Ovary (tissue), 9 donors: ENCODE measurements around the gene SKIDA1. TPM values are rescaled to one million over a fixed set of nuclear protein-coding genes. Genes with fewer than 3 reads are reported as not detected.
"Not testable (repeated sequence)": the region's sequence is repeated elsewhere in the genome, so short reads cannot be mapped to it uniquely, and the experiment has no call there.

ENCODE experiments used
- DNase-seq, 5 donors: peaks; one replicate each; pipeline ENCODE4 v3.0.0-alpha.2; 2019 to 2020
- H3K27ac ChIP-seq, 2 donors: fragments of 200-600 bp; one replicate each; pipeline versions ENCODE4 v1.5.1 to v1.8.0; 2019 to 2022
- H3K27me3 ChIP-seq: fragments of 200-600 bp; one replicate; pipeline ENCODE4 v1.8.0; 2022
- H3K36me3 ChIP-seq: fragments of 200-600 bp; sonication (generic); one replicate; pipeline ENCODE4 v1.5.1; 2019
- H3K4me1 ChIP-seq: one replicate; pipeline ENCODE4 v1.8.1; 2013; ENCODE audit warnings: mild to moderate bottlenecking, moderate library complexity; ENCODE audit not compliant: insufficient read depth
- H3K4me3 ChIP-seq: fragments of 200-600 bp; sonication (generic); one replicate; pipeline ENCODE4 v1.5.1; 2017
- H3K9me3 ChIP-seq, 2 donors: fragments of 200-600 bp in 1 of 2; sonication (generic) in 1 of 2; one replicate each; pipeline versions ENCODE4 v1.5.1 to v1.8.1; 2013 to 2019; ENCODE audit warnings: mild to moderate bottlenecking in 1 of 2, moderate library complexity in 1 of 2
- EP300 ChIP-seq: sonication (generic); formaldehyde crosslinking; IDR thresholded peaks from one replicate; pipeline ENCODE4 v1.6.1; 2017; ENCODE audit warnings: antibody characterized with exemption
- POLR2A ChIP-seq: fragments of 450-650 bp; IDR thresholded peaks from one replicate; pipeline ENCODE4 v1.6.1; 2017; ENCODE audit warnings: antibody characterized with exemption, mild to moderate bottlenecking, moderate library complexity
- whole genome bisulfite sequencing, 3 donors: extraction: QIAGEN DNeasy Blood & Tissue Kit in 1 of 3; methylation state at CpG; one replicate each; pipeline versions ENCODE4 v1.1.5 to v1.1.7; 2013 to 2017; 5-methylcytosine and 5-hydroxymethylcytosine counted together
- intact Hi-C, 4 donors: fragments of 100-400 bp; cut with DNase I; formaldehyde crosslinking; loops; one replicate each; pipeline versions ENCODE4 v1.11.0 to v1.15.1; 2022 to 2023
- polyA plus RNA-seq, 2 donors: library from polyadenylated mRNA; stranded (reverse); fragments of 200-250 nt in 1 of 2; fragments of 350-450 nt in 1 of 2; fragmentation: Illumina TruSeq in 1 of 2; extraction: RNeasy Lipid Tissue Mini Kit (QIAGEN cat#74804) in 1 of 2; gene quantifications; one replicate each; pipeline ENCODE4 v1.2.3, GENCODE V29; 2013 to 2014
- total RNA-seq, 7 donors: library from RNA; depleted of rRNA in 2 of 7; stranded (reverse); fragments of >200 nt in 2 of 7; fragmentation: NEBNext Ultra II Directional in 3 of 7; extraction: Animal tissue kit (Norgen Biotek cat#: 25700) in 3 of 7; gene quantifications; one replicate each; pipeline versions ENCODE4 v1.1.0 to v1.2.4, GENCODE V29; 2016 to 2023
- TF ChIP-seq, protein P1 (sequence below), 3 donors: fragments of 450-650 bp in 2 of 3; fragments of 200-600 bp in 1 of 3; IDR thresholded peaks; one replicate each; pipeline versions ENCODE4 v1.5.1 to v1.8.0; 2016 to 2022; ENCODE audit warnings: antibody characterized with exemption in 3 of 3, mild to moderate bottlenecking in 1 of 3
- donor health status: DM: no; HTN: no; CAD: no; lungs with moderate emphysema.
- donor health status: DM: no; HTN: no; CAD: no.
- donor health status: Bipolar disorder and iron deficiency.
- donor health status: DM: yes; HTN: yes; CAD: no.
- donor health status: DM: no; HTN: no; CAD: no.
- donor health status: DM: yes; HTN: yes; CAD: no.

SKIDA1 gene
- total and polyA plus RNA-seq, 9 donors = 1.1 to 4.2 (median 3.1) TPM

DNA sequence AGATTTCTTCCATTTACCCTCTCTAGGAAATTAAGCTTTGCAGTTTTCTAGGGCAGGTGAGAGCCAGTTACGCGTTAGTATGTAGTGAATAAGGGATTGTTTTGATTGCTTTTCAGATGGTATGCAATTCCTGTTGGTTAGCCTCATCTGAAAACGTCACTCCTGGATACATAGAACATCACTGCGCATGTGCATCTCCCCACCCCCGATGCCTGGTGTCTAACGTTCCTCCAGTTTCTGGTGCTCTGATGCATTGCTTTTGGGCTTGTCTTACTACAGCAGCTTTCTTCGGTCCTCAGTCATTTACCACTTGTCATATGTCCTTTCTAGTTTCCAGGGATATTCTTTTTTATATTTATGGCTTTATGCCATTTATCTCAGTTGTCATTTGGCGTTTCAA is 31.0 kb upstream of the SKIDA1 start:
- Histone ChIP-seq H3K27me3 (no peaks in the 10 kb centered on the region), H3K4me3 (no peak overlapping the region), H3K27ac (no peak overlapping the region), H3K36me3 (no peaks in the 10 kb centered on the region), H3K4me1 (peaks cover 3% of the 10 kb centered on the region), H3K9me3 (no peaks in the 10 kb centered on the region)
- TF ChIP-seq POLR2A = no peak
- no peak for TF ChIP-seq EP300
- 87 to 88% (median 88%) methylated on average over 8 of the region's 8 CpGs for WGBS, 3 donors
- no peak for DNase-seq
- intact Hi-C loops = loop anchor here in 1 of 4 donors (10.0 kb wide), 1 partner anchor 158 kb away; no protein-coding TSS in a partner anchor

DNA sequence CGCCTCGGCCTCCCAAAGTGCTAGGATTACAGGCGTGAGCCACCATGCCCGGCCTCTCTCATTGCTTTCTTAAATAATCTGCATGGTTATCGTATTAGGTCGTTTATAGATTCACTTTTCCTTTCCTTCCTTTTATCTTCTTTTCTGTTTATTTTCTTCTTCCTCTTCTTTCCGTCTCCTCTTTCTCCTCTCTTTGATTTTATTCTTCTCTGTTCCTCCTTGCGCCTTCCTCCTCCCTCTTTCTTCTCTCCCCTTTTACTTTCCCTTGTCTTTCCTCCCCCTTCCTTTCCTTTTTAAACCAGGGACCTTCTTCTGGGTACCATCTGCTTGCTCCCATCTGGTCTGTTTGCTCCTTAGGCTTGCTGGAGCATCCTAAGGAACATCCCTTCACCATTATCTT is 27.2 kb upstream of the SKIDA1 start:
- no peaks in the 10 kb centered on the region for H3K36me3 ChIP-seq
- H3K9me3 ChIP-seq = no peaks in the 10 kb centered on the region
- DNase-seq = no peak
- H3K4me3 ChIP-seq = no peak overlapping the region
- WGBS, 3 donors = 94 to 95% (median 94%) methylated on average over 8 of the region's 8 CpGs
- no peaks in the 10 kb centered on the region for H3K27me3 ChIP-seq
- no peak overlapping the region for H3K27ac ChIP-seq
- TF ChIP-seq, protein P1, sequence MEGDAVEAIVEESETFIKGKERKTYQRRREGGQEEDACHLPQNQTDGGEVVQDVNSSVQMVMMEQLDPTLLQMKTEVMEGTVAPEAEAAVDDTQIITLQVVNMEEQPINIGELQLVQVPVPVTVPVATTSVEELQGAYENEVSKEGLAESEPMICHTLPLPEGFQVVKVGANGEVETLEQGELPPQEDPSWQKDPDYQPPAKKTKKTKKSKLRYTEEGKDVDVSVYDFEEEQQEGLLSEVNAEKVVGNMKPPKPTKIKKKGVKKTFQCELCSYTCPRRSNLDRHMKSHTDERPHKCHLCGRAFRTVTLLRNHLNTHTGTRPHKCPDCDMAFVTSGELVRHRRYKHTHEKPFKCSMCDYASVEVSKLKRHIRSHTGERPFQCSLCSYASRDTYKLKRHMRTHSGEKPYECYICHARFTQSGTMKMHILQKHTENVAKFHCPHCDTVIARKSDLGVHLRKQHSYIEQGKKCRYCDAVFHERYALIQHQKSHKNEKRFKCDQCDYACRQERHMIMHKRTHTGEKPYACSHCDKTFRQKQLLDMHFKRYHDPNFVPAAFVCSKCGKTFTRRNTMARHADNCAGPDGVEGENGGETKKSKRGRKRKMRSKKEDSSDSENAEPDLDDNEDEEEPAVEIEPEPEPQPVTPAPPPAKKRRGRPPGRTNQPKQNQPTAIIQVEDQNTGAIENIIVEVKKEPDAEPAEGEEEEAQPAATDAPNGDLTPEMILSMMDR (IDR thresholded peaks at IDR 0.05) = no peak
- H3K4me1 ChIP-seq = peaks cover 2% of the 10 kb centered on the region
- intact Hi-C loops = loop anchor here in 1 of 4 donors (10.0 kb wide), 1 partner anchor 162 kb away; no protein-coding TSS in a partner anchor

DNA sequence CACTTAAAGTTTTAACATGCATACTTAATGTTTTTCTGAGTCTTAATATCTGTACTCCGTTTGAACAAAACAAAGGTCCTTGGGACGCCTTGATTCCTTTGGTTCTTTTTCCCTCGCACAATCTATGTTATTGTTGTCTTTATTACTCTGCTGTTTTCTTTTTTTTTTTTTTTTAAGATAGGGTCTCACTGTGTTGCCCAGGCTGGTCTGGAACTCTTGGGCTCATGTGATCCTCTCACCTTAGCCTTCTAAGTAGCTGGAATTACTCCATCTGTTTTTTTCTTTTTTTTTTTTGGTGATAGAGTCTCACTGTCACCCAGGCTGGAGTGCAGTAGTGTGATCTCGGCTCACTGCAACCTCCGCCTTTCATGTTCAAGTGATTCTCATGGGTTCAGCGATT is 21.8 kb upstream of the SKIDA1 start:
- no peaks in the 10 kb centered on the region for H3K4me1 ChIP-seq
- 79 to 89% (median 87%) methylated on average over 6 of the region's 6 CpGs for WGBS, 3 donors
- H3K27me3 ChIP-seq = no peaks in the 10 kb centered on the region
- no peak for DNase-seq
- no peaks in the 10 kb centered on the region for H3K36me3 ChIP-seq
- no peaks in the 10 kb centered on the region for H3K9me3 ChIP-seq
- intact Hi-C loops = no loop called here
- H3K4me3 ChIP-seq = no peak overlapping the region
- TF ChIP-seq EP300 = no peak
- TF ChIP-seq, protein P1 (IDR thresholded peaks at IDR 0.05) = no peak
- TF ChIP-seq POLR2A = no peak
- H3K27ac ChIP-seq = no peak overlapping the region

DNA sequence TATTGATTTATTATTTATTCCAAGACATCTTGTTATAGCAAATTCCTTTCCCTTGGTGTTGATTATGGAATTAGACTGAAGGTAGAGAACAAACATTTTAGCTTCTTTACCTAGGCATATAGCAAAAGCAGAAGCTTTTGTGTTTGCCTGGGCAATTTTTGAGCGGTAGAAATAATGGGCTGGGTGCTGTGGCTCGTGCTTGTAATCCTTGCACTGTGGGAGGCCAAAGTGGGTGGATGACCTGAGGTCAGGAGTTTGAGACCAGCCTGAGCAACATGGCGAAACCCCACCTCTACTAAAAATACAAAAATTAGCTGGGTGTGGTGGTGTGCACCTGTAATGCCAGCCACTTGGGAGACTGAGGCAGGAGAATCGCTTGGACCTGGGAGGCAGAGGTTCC is 15.2 kb upstream of the SKIDA1 start:
- DNase-seq, H3K27ac ChIP-seq, H3K4me1 ChIP-seq, H3K36me3 ChIP-seq, H3K4me3 ChIP-seq, intact Hi-C loops, H3K27me3 ChIP-seq, H3K9me3 ChIP-seq: not testable (repeated sequence)
- WGBS, 3 donors = 93 to 97% (median 94%) methylated on average over 4 of the region's 4 CpGs

DNA sequence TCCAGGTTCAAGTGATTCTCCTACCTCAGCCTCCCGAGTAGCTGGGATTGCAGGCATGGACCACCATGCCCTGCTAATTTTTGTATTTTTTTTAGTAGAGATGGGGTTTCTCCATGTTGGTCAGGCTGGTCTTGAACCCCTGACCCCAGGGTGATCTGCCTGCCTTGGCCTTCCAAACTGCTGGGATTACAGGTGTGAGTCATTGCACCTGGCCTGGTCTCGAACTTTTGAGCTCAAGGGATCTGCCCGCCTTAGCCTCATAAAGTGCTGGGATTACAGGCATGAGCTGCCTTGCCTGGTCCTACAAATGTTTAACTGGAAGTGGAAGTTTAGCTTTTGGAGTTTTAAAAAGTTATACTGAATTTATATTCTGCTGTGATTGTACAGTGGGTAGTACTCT is 11.4 kb upstream of the SKIDA1 start:
- Histone ChIP-seq H3K9me3 (no peaks in the 10 kb centered on the region), H3K4me3 (no peak overlapping the region), H3K4me1 (peaks cover 3% of the 10 kb centered on the region), H3K36me3 (no peaks in the 10 kb centered on the region), H3K27ac (no peak overlapping the region), H3K27me3 (no peaks in the 10 kb centered on the region)
- intact Hi-C loops = no loop called here
- DNase-seq = no peak
- no peak for TF ChIP-seq EP300
- TF ChIP-seq POLR2A = no peak
- TF ChIP-seq, protein P1 (IDR thresholded peaks at IDR 0.05) = no peak
- WGBS, 3 donors = 77 to 88% (median 87%) methylated on average over 3 of the region's 3 CpGs

DNA sequence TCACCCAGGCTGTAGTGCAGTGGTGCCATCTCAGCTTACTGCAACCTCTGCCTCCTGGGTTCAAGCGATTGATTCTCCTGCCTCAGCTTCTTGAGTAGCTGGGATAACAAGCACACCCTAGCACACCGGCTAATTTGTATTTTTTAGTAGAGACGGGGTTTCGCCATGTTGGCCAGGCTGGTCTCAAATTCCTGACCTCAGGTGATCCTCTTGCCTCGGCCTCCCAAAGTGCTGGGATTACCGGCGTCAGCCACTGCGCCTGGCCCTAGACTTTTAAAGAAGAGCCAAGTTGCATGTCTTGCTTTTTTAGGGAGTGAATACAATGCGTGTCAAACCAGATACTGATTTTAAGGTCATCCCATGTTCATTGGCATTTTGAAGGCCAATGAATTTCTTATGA is 10.5 kb upstream of the SKIDA1 start:
- H3K9me3 ChIP-seq, H3K27me3 ChIP-seq, H3K4me3 ChIP-seq, H3K36me3 ChIP-seq, intact Hi-C loops, H3K4me1 ChIP-seq, DNase-seq: not testable (repeated sequence)
- H3K27ac ChIP-seq = peak overlapping the region in 1 of 2 donors; percentile 90
- 70 to 75% (median 73%) methylated on average over 9 of the region's 9 CpGs for WGBS, 3 donors
